Ascending aorta (tissue), 2 donors: ENCODE data around the gene NREP. TPM values are rescaled to one million over a fixed set of nuclear protein-coding genes. Genes with fewer than 3 reads are reported as not detected.
A peak's percentile ranks its signal among the peaks of the same experiment; 100 is the strongest.

ENCODE experiments used
- DNase-seq, 2 donors: peaks; one replicate each; pipeline ENCODE4 v3.0.0-alpha.2; 2019; ENCODE audit warnings: low spot score in 2 of 2
- H3K27ac ChIP-seq, 2 donors: fragments of 200-600 bp; sonication (generic); one replicate each; pipeline ENCODE4 v1.5.1; 2016 to 2017; ENCODE audit warnings: mild to moderate bottlenecking in 1 of 2
- H3K27me3 ChIP-seq: fragments of 200-600 bp; sonication (generic); one replicate; pipeline ENCODE4 v1.5.1; 2017
- H3K36me3 ChIP-seq, 2 donors: fragments of 200-600 bp; sonication (generic); one replicate each; pipeline ENCODE4 v1.5.1; 2016
- H3K4me1 ChIP-seq, 2 donors: fragments of 200-600 bp; sonication (generic); one replicate each; pipeline ENCODE4 v1.5.1; 2016 to 2017; ENCODE audit warnings: mild to moderate bottlenecking in 1 of 2
- H3K4me3 ChIP-seq, 2 donors: fragments of 200-600 bp; sonication (generic); one replicate each; pipeline ENCODE4 v1.5.1; 2016 to 2017; ENCODE audit warnings: mild to moderate bottlenecking in 1 of 2
- H3K9me3 ChIP-seq, 2 donors: fragments of 200-600 bp; sonication (generic); one replicate each; pipeline ENCODE4 v1.5.1; 2016
- intact Hi-C: fragments of 100-400 bp; cut with DNase I; formaldehyde crosslinking; loops from one replicate; pipeline ENCODE4 v1.15.1; 2023
- total RNA-seq: library from RNA; depleted of rRNA; stranded (reverse); fragments of >200 nt; gene quantifications from one replicate; pipeline ENCODE4 v1.1.0, GENCODE V29; 2016
- TF ChIP-seq, protein P1 (sequence below), 3 experiments: fragments of 200-600 bp in 2 of 3; fragments of 450-650 bp in 1 of 3; sonication (generic) in 2 of 3; IDR thresholded peaks; one replicate each; pipeline ENCODE4 v1.5.1; 2016 to 2019; ENCODE audit warnings: antibody characterized with exemption in 3 of 3, mild to moderate bottlenecking in 1 of 3, moderate library complexity in 1 of 3

The NREP gene
- total RNA-seq, 1 donor from 2014 or later, result 15.3 TPM

DNA sequence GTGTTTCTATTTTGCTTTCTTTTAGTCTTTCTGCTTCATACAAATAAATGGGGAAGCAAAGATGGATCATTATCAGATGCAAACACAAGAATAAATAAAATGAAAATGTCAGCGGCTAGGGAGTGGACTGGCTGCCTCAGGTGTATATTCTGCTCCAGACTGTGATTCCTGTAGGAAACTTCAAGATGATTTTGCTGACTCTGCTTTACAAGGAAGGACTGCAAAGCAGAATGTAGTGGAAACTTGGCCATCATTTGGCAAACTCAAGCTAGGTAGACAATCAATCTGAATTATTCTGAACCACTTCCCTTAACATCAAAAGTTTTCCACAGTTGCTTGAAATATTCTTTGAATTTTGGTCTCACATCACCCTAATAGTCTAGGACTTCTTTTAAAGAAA is 38.1 kb upstream of the NREP start:
- no peaks in the 10 kb centered on the region for H3K27me3 ChIP-seq
- intact Hi-C loops, result no loop called here
- H3K4me3 ChIP-seq, result no peak overlapping the region
- H3K9me3 ChIP-seq, result no peaks in the 10 kb centered on the region
- no peaks in the 10 kb centered on the region for H3K4me1 ChIP-seq
- DNase-seq, result no peak
- TF ChIP-seq, protein P1, sequence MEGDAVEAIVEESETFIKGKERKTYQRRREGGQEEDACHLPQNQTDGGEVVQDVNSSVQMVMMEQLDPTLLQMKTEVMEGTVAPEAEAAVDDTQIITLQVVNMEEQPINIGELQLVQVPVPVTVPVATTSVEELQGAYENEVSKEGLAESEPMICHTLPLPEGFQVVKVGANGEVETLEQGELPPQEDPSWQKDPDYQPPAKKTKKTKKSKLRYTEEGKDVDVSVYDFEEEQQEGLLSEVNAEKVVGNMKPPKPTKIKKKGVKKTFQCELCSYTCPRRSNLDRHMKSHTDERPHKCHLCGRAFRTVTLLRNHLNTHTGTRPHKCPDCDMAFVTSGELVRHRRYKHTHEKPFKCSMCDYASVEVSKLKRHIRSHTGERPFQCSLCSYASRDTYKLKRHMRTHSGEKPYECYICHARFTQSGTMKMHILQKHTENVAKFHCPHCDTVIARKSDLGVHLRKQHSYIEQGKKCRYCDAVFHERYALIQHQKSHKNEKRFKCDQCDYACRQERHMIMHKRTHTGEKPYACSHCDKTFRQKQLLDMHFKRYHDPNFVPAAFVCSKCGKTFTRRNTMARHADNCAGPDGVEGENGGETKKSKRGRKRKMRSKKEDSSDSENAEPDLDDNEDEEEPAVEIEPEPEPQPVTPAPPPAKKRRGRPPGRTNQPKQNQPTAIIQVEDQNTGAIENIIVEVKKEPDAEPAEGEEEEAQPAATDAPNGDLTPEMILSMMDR (IDR thresholded peaks at IDR 0.05), result no peak
- no peak overlapping the region for H3K27ac ChIP-seq
- H3K36me3 ChIP-seq, result no peaks in the 10 kb centered on the region

DNA sequence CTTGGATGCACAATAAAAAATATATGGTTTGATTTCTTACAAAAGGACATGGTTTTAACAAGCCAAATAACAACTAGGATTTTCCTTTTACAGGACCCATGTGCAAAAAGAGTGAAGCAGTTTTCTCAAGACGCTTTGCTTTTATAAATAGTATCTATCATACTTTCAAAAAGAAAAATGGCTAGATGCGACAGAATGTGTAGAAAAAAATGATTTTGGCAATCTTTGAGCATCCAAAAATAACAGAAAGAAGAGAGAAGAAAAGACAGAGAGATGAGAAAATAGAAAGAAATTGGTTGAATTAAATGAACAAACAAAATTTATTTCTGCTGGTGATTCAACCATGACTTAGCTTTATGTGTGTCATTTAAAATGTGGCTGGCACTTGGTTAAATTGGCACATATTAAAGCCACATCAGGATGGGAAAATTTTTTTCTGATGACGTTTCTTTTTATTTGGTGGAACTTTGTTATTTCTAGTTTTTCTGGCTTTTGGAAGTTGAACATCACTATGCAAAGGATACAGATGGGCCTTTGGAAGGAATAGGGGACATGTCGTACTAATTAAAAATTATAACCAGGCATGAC is 35.6 kb upstream of the NREP start:
- Histone ChIP-seq H3K27ac (peak overlapping the region in 1 of 2 donors; percentile 32), H3K4me1 (no peaks in the 10 kb centered on the region), H3K27me3 (no peaks in the 10 kb centered on the region), H3K4me3 (no peak overlapping the region), H3K9me3 (no peaks in the 10 kb centered on the region), H3K36me3 (no peaks in the 10 kb centered on the region)
- intact Hi-C loops, result no loop called here
- no peak for DNase-seq
- TF ChIP-seq, protein P1 (IDR thresholded peaks at IDR 0.05), result no peak

DNA sequence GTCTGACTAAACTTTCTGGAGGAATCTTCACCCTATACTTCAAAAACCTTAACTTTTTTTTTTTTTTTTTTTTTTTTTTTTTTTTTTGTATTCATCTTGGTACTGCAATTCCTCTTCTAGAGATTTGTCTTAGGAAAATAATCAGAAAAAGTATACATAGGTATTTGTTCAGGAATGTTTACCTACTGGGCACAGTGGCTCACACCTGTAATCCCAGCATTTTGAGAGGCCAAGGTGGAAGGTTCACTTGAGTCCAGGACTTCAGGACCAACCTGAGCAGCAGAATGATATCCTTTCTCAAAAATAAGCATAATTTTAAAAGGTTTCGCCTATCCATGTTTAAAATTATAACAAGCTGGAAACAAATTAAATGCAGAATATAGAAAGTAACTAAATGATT is 33.3 kb upstream of the NREP start:
- no peaks in the 10 kb centered on the region for H3K27me3 ChIP-seq
- H3K9me3 ChIP-seq, result peaks cover 2 to 9% of the 10 kb centered on the region in 2 donors
- no peak overlapping the region for H3K27ac ChIP-seq
- no peak for DNase-seq
- TF ChIP-seq, protein P1 (IDR thresholded peaks at IDR 0.05), result no peak
- H3K4me1 ChIP-seq, result no peaks in the 10 kb centered on the region
- intact Hi-C loops, result no loop called here
- H3K36me3 ChIP-seq, result no peaks in the 10 kb centered on the region
- H3K4me3 ChIP-seq, result no peak overlapping the region

DNA sequence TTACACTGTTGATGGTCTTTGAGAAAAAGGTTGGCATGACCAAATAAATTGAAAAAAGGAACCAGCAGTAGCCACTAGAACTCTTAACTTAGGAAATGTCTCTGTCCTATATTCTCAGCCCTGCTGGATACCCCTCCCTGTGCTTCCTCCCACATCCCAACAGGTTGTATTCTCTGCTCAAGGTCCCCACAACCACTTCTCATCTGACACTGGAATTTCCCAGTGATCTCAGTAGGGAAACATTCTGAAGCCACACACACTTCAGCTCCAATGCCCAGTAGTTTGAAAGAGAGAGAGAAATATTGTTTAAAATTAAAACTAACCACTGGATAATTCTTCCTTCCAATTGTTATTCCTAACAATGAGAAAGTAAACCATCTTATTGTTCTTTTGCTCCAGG is 30.0 kb upstream of the NREP start:
- Histone ChIP-seq H3K9me3 (peaks cover 2 to 17% of the 10 kb centered on the region in 2 donors), H3K36me3 (no peaks in the 10 kb centered on the region), H3K27me3 (no peaks in the 10 kb centered on the region), H3K27ac (no peak overlapping the region), H3K4me1 (no peaks in the 10 kb centered on the region), H3K4me3 (no peak overlapping the region)
- intact Hi-C loops, result no loop called here
- DNase-seq, result no peak
- TF ChIP-seq, protein P1 (IDR thresholded peaks at IDR 0.05), result no peak

DNA sequence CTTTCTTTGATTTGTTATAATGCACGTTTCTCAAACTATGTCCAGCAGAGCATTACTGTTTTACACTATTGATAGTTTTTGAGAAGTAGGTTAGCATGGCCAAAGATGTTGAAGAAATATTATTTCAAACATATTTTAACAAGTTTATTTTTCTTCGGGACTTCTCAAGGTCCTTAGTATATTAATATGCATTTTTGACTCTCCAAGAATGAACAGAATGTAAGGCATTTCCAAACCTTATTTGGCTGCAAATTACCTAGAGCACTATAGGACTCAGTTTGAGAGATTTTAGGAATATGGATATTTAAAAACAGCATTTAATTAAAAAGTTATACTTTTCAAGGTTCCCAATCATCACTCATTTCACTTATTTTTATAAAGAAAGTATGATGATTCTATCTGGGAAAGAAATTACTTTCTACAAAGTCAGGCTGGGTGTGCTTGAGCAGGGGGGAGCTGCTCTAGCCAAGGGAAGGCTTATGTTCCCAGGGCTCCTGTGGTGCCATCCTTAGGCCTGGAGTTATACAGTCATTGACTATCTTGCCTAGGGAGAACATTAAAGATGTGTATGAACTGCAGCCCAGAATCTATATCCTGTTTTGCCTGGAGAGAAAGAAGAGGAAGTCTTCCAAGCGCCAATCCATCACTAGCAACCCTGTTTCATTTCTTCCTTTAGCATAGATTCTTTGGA is 27.6 kb upstream of the NREP start:
- H3K27me3 ChIP-seq, result no peaks in the 10 kb centered on the region
- H3K4me3 ChIP-seq, result no peak overlapping the region
- intact Hi-C loops, result no loop called here
- H3K4me1 ChIP-seq, result peaks cover 0 to 7% of the 10 kb centered on the region in 2 donors
- TF ChIP-seq, protein P1 (IDR thresholded peaks at IDR 0.05), result no peak
- no peak overlapping the region for H3K27ac ChIP-seq
- H3K9me3 ChIP-seq, result peaks cover 2 to 17% of the 10 kb centered on the region in 2 donors
- no peak for DNase-seq
- H3K36me3 ChIP-seq, result no peaks in the 10 kb centered on the region
